AG04449 (cell line): ENCODE results near the gene SMYD3.
A peak's percentile ranks its signal among the peaks of the same experiment; 100 is the strongest.

ENCODE experiments used
- CTCF ChIA-PET: fragments of 350-600 bp; formaldehyde crosslinking; extraction: SDS; loops from one replicate; lab custom pipeline; 2021; ENCODE audit warnings: antibody characterized with exemption; lab: Yijun Ruan, JAX
- POLR2A ChIA-PET: fragments of 400-600, 350-600 bp; formaldehyde crosslinking; extraction: SDS; loops from one replicate; lab custom pipeline; 2020; ENCODE audit warnings: antibody characterized with exemption, inconsistent platforms; lab: Yijun Ruan, JAX
- DNase-seq: peaks from one replicate; pipeline ENCODE4 v3.0.0-alpha.2; 2010; ENCODE audit warnings: low read depth, low spot score
- H3K4me3 ChIP-seq: 2 replicates; pipeline ENCODE4 v1.5.1; 2011; ENCODE audit warnings: low read depth, mild to moderate bottlenecking, control low read depth, low read length
- TF ChIP-seq, protein P1 (sequence below): IDR thresholded peaks from one replicate; pipeline ENCODE4 v1.5.1; 2011; ENCODE audit warnings: mild to moderate bottlenecking, moderate library complexity, low read length, control low read depth, inconsistent platforms; ENCODE audit not compliant: insufficient read depth; ENCODE audit errors: missing control alignments

Gene SMYD3

GRCh38 chr1:245859493-245860114 lies 647.5 kb downstream of the SMYD3 start:
- no peak overlapping the region for H3K4me3 ChIP-seq
- ChIA-PET POLR2A (interaction anchor here (1.1 kb wide), 1 partner anchor 16 kb away, joined by 3 read pairs; no protein-coding TSS in a partner anchor), CTCF (interaction anchor here (0.8 to 2.4 kb wide), 10 partner anchors 9 to 704 kb away, joined by 3 to 8 read pairs (median 3); no protein-coding TSS in a partner anchor)
- no peak for DNase-seq
- TF ChIP-seq, protein P1, sequence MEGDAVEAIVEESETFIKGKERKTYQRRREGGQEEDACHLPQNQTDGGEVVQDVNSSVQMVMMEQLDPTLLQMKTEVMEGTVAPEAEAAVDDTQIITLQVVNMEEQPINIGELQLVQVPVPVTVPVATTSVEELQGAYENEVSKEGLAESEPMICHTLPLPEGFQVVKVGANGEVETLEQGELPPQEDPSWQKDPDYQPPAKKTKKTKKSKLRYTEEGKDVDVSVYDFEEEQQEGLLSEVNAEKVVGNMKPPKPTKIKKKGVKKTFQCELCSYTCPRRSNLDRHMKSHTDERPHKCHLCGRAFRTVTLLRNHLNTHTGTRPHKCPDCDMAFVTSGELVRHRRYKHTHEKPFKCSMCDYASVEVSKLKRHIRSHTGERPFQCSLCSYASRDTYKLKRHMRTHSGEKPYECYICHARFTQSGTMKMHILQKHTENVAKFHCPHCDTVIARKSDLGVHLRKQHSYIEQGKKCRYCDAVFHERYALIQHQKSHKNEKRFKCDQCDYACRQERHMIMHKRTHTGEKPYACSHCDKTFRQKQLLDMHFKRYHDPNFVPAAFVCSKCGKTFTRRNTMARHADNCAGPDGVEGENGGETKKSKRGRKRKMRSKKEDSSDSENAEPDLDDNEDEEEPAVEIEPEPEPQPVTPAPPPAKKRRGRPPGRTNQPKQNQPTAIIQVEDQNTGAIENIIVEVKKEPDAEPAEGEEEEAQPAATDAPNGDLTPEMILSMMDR, result no peak

DNA sequence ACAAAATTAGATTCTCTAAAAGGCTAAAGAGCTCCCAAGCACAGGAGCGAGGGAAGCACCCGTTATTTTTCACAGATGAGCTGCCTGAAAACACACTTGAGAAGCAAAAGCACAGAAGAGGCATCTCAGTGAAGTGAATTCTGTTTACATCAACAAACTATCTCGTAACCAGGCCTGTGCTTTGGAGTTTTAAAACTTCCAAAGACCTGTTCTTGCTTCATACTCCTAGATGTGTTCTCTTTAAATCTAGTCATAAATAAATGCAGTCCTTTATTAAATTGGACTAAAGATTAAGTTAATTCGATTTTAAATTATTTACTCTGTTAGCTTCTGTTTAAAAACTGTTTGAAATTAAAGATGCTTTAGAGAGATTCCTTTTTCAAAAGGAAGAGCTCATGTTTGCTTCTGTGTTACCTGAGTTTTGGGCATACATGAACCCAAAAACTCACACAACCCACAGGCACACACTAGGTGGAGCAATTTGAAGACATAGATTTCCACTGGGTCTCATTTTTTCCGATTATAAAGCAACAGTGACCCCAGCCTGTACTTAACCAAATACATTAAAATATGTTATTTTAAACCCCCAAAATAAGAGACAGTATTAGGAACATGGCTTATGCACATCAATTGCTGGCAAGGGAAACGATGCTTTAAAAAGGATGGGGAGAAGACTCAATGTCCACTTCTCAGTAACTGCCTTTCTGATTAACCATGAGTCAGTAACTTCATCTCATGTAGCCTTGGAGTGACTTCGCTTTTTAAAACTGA lies 648.2 kb downstream of the SMYD3 start:
- no peak overlapping the region for H3K4me3 ChIP-seq
- no peak for DNase-seq
- ChIA-PET POLR2A (interaction anchor here (1.1 kb wide), 1 partner anchor 17 kb away, joined by 3 read pairs; no protein-coding TSS in a partner anchor), CTCF (interaction anchor here (0.6 to 2.4 kb wide), 13 partner anchors 8 to 703 kb away, joined by 3 to 8 read pairs (median 3); no protein-coding TSS in a partner anchor)
- TF ChIP-seq, protein P1, result peak; percentile 18

GRCh38 chr1:245858022-245858721 lies 648.9 kb downstream of the SMYD3 start:
- H3K4me3 ChIP-seq, result no peak overlapping the region
- DNase-seq, result no peak
- POLR2A ChIA-PET, result no interaction called here
- CTCF ChIA-PET, result interaction anchor here (0.6 to 1.6 kb wide), 12 partner anchors 8 to 702 kb away, joined by 3 to 8 read pairs (median 3); no protein-coding TSS in a partner anchor
- TF ChIP-seq, protein P1, result no peak

DNA sequence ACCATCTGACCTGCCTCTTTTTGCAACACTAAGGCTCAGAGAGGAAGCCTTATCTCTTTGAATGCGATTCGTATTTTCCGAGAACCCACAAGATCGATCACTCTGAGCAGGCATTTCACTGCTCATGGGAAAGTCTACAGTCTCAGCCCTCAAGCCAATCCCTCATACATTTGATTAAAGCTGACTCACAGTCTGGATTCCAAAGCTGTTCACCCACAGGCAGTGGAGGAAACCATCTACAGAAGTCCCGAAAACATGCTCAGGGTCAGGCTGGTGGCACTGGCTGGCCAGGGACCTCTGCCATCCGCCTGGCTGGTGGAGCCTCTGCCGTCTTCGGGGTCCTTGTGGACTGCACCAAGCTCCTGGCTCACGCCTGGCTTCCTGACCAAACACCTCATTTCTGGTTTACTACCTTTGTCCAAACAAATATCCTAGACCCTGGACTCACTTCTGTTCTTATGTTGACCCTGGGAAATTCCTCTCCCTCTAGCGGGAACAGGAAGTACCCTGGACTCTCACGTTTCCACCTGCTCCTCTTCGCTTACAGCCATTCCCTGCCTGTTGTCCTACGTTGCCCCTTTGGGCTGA lies 650.0 kb downstream of the SMYD3 start:
- TF ChIP-seq, protein P1, result no peak
- H3K4me3 ChIP-seq, result no peak overlapping the region
- ChIA-PET POLR2A (no interaction called here), CTCF (interaction anchor here (1.2 kb wide), 1 partner anchor 423 kb away, joined by 3 read pairs; no protein-coding TSS in a partner anchor)
- DNase-seq, result peak; percentile 56

DNA sequence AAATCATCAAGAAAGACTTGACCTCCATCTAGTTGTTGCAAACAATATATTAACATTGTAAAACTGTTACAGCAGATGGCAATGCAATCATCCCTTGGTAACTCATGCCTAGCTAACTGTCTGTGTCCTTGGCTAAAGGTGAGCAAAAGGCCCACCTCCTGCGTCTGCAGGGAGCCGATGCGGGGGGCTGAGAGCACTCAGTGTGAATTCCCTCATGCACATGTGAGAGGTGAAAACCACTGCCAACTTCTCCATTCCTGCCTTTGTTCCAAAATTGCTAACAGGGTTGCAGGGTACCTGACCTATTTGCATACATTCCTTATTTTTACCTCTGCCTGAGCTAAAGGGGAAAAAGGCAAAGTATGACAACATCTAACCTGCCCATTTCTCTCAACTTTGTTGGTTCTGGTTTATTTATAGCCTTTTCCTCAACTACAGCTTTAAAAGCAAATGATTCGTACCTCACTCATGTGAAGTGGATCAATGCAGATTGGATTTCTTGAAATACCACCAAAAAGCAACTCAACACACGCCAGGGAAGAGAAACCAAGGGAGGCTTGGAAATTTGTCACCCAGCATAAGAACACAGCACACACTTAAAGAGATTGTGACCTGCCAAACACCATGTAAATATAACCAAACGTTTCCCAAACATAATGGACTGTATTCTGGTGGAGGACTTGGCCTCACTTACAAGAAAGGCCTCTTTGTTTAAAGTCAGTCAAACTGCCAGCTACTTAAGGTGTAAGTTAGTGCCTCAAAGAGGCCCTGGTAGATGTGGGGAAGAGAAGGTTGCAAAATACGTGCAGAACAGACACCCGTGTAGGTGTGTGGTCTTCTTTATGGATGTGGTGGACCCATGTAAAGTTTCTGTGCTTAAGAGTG lies 651.0 kb downstream of the SMYD3 start:
- ChIA-PET POLR2A (no interaction called here), CTCF (interaction anchor here (0.8 kb wide), 1 partner anchor 12 kb away, joined by 3 read pairs; no protein-coding TSS in a partner anchor)
- H3K4me3 ChIP-seq, result no peak overlapping the region
- DNase-seq, result no peak
- TF ChIP-seq, protein P1, result no peak
